ENCODE data around the gene ACSS2.

Gene ACSS2

GRCh38 chr20:34915749-34916455 lies 39.5 kb downstream of the ACSS2 start:
- DNase-seq = no peak

- no peak for DNase-seq
These were observed 40.5 kb downstream of the ACSS2 start for GRCh38 chr20:34916774-34917354.

- no peak for DNase-seq
These were observed 43.6 kb downstream of the ACSS2 start for GRCh38 chr20:34920055-34920454.

- no peak for DNase-seq
These were observed 45.0 kb downstream of the ACSS2 start for GRCh38 chr20:34921436-34921835.

GRCh38 chr20:34922654-34923381 lies 46.4 kb downstream of the ACSS2 start:
- DNase-seq = no peak

- DNase-seq = no peak
These were observed 47.0 kb downstream of the ACSS2 start for GRCh38 chr20:34923414-34923813.

- DNase-seq = no peak
These were observed 48.9 kb downstream of the ACSS2 start for GRCh38 chr20:34925341-34925740.

GRCh38 chr20:34925981-34926380 lies 49.6 kb downstream of the ACSS2 start:
- no peak for DNase-seq

- no peak for DNase-seq
These were observed 50.2 kb downstream of the ACSS2 start for GRCh38 chr20:34926581-34926980.

- DNase-seq = no peak
These were observed 51.3 kb downstream of the ACSS2 start for GRCh38 chr20:34927736-34928135.

GRCh38 chr20:34928411-34928810 lies 52.0 kb downstream of the ACSS2 start:
- DNase-seq = no peak

GRCh38 chr20:34931771-34932170 lies 55.4 kb downstream of the ACSS2 start:
- no peak for DNase-seq

GRCh38 chr20:34938466-34939163 lies 62.2 kb downstream of the ACSS2 start:
- no peak for DNase-seq

GRCh38 chr20:34940081-34940481 lies 63.7 kb downstream of the ACSS2 start:
- DNase-seq = no peak

GRCh38 chr20:34941226-34941625 lies 64.8 kb downstream of the ACSS2 start:
- DNase-seq = no peak

GRCh38 chr20:34942301-34942700 lies 65.9 kb downstream of the ACSS2 start:
- no peak for DNase-seq

GRCh38 chr20:34943808-34944567 lies 67.6 kb downstream of the ACSS2 start:
- DNase-seq = no peak

GRCh38 chr20:34945315-34946077 lies 69.1 kb downstream of the ACSS2 start:
- no peak for DNase-seq

- DNase-seq = no peak
These were observed 70.2 kb downstream of the ACSS2 start for GRCh38 chr20:34946661-34947060.

GRCh38 chr20:34947336-34947735 lies 70.9 kb downstream of the ACSS2 start:
- DNase-seq = no peak

GRCh38 chr20:34948030-34948429 lies 71.6 kb downstream of the ACSS2 start:
- no peak for DNase-seq

GRCh38 chr20:34949120-34949519 lies 72.7 kb downstream of the ACSS2 start:
- DNase-seq = no peak

All from NCI-H1048 (cell line).